Nephron (organoid): ENCODE data around the gene DLST.

Experiments used
- H3K27ac Mint-ChIP-seq, 3 experiments: 2 replicates each; pipeline ENCODE4 v1.8.0; 2020; ENCODE audit warnings: mixed read lengths in 3 of 3, mild to moderate bottlenecking in 2 of 3, moderate library complexity in 1 of 3
- H3K27me3 Mint-ChIP-seq: 2 replicates; pipeline ENCODE4 v1.8.0; 2021; ENCODE audit warnings: low read depth, mild to moderate bottlenecking, moderate library complexity, mixed read lengths
- H3K36me3 Mint-ChIP-seq: 2 replicates; pipeline ENCODE4 v1.8.0; 2020; ENCODE audit warnings: low read depth, mixed read lengths
- H3K4me1 Mint-ChIP-seq: 2 replicates; pipeline ENCODE4 v1.8.0; 2020; ENCODE audit warnings: mixed read lengths
- H3K4me3 Mint-ChIP-seq, 3 experiments: 2 replicates each; pipeline ENCODE4 v1.8.0; 2020; ENCODE audit warnings: mild to moderate bottlenecking in 3 of 3, mixed read lengths in 3 of 3, moderate library complexity in 2 of 3
- H3K9me3 Mint-ChIP-seq: 2 replicates; pipeline ENCODE4 v1.8.0; 2020; ENCODE audit warnings: mixed read lengths
- TF ChIP-seq, protein P1 (sequence below), 3 experiments: fragments of 200-600 bp; sonication (generic); IDR thresholded peaks; one replicate each; pipeline ENCODE4 v1.5.0; 2021; ENCODE audit warnings: antibody characterized with exemption in 3 of 3; ENCODE audit not compliant: unreplicated experiment in 3 of 3

The DLST gene

GRCh38 chr14:74868739-74869138, 13.0 kb upstream of the DLST start:
- TF ChIP-seq, protein P1, sequence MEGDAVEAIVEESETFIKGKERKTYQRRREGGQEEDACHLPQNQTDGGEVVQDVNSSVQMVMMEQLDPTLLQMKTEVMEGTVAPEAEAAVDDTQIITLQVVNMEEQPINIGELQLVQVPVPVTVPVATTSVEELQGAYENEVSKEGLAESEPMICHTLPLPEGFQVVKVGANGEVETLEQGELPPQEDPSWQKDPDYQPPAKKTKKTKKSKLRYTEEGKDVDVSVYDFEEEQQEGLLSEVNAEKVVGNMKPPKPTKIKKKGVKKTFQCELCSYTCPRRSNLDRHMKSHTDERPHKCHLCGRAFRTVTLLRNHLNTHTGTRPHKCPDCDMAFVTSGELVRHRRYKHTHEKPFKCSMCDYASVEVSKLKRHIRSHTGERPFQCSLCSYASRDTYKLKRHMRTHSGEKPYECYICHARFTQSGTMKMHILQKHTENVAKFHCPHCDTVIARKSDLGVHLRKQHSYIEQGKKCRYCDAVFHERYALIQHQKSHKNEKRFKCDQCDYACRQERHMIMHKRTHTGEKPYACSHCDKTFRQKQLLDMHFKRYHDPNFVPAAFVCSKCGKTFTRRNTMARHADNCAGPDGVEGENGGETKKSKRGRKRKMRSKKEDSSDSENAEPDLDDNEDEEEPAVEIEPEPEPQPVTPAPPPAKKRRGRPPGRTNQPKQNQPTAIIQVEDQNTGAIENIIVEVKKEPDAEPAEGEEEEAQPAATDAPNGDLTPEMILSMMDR (IDR thresholded peaks at IDR 0.05; ENCODE audit: unreplicated experiment in 3 of 3), result no peak
- no peaks in the 10 kb centered on the region for H3K4me1 Mint-ChIP-seq
- H3K9me3 Mint-ChIP-seq, result no peaks in the 10 kb centered on the region
- H3K27me3 Mint-ChIP-seq, result peaks cover 4% of the 10 kb centered on the region
- H3K27ac Mint-ChIP-seq, result no peak overlapping the region
- H3K36me3 Mint-ChIP-seq, result no peaks in the 10 kb centered on the region
- no peak overlapping the region for H3K4me3 Mint-ChIP-seq

DNA sequence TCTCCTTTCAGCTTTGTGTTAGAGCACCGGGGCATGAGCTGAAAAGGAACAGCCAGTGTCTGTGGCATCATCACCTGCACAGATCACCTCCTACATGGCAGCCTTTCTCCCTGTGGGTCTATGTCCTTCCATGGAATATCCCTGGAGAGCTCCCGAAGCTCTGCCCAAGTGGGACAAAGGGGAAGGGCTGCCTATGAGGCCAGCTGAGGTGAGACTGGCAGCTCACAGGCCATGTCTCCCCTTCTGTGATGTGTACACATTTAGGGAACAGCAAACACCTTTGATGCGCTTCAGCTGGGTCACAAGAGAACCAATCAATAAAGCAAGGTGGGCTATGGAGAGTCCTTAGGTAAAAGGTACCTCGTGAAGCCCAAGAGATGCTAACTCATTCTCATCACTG, 9.9 kb upstream of the DLST start:
- no peaks in the 10 kb centered on the region for H3K9me3 Mint-ChIP-seq

GRCh38 chr14:74875204-74875603, 6.5 kb upstream of the DLST start:
- no peaks in the 10 kb centered on the region for H3K36me3 Mint-ChIP-seq
- no peak overlapping the region for H3K4me3 Mint-ChIP-seq
- no peaks in the 10 kb centered on the region for H3K9me3 Mint-ChIP-seq
- peaks cover 8% of the 10 kb centered on the region for H3K4me1 Mint-ChIP-seq
- TF ChIP-seq, protein P1 (IDR thresholded peaks at IDR 0.05; ENCODE audit: unreplicated experiment in 3 of 3), result no peak
- H3K27ac Mint-ChIP-seq, result no peak overlapping the region
- H3K27me3 Mint-ChIP-seq, result no peaks in the 10 kb centered on the region

More for the DNA sequence above, 9.9 kb upstream of the DLST start:
- no peaks in the 10 kb centered on the region for H3K36me3 Mint-ChIP-seq
- H3K27me3 Mint-ChIP-seq, result no peaks in the 10 kb centered on the region
- no peaks in the 10 kb centered on the region for H3K4me1 Mint-ChIP-seq
- no peak overlapping the region for H3K4me3 Mint-ChIP-seq
- H3K27ac Mint-ChIP-seq, result no peak overlapping the region
- TF ChIP-seq, protein P1 (IDR thresholded peaks at IDR 0.05; ENCODE audit: unreplicated experiment in 3 of 3), result no peak

- Mint-ChIP-seq H3K9me3 (no peaks in the 10 kb centered on the region), H3K4me1 (peaks cover 13% of the 10 kb centered on the region), H3K36me3 (no peaks in the 10 kb centered on the region), H3K4me3 (no peak within 1 kb of the TSS), H3K27ac (no peak within 1 kb of the TSS), H3K27me3 (no peaks in the 10 kb centered on the region)
- TF ChIP-seq, protein P1 (IDR thresholded peaks at IDR 0.05; ENCODE audit: unreplicated experiment in 3 of 3), result no peak
Observed at GRCh38 chr14:74875941-74876913, 5.5 kb upstream of the DLST start, which contains the start of gene PROX2. PROX2 (minus strand) TSS chr14:74876145; CDS start chr14:74863834, 12,311 bp downstream.

DNA sequence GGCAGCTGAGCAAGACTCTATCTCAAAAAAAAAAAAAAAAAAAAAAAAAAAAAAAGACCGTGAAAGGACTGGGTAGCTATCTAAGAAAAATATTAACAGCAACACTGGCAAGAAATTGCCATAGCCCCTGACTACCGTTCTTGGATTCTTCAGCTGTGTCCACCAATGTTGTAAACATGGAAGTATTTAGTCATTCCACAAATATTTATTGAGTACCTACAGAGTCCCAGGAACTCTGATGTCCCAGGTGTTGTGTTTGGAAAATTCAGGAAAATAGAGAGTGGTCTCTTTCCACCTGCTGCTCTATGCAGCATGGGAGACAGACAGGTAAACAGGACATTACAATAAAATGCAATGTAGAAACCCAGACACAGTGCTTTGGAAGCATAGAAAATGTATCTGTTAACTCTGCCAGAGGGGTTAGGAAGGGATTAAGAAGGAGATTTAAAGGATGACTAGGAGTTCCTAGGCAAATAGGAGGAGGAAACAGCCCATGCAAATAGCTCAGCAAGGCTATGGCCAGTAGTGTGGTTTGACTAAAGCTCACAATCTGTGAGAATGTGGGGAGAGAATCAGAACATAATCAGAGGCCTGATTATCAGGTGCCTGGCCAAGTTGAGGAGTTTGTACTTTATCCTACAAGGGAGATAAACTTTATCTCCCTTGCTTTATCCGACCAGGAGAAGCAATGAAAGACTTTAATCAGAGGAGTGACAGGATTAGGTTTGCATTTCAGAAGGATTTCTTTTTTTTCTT, 2.1 kb upstream of the DLST start:
- Mint-ChIP-seq H3K4me3 (peak overlapping the region; percentile 61 to 84 (median 74)), H3K27ac (peak overlapping the region; percentile 69 to 85 (median 70)), H3K27me3 (no peaks in the 10 kb centered on the region), H3K9me3 (no peaks in the 10 kb centered on the region), H3K4me1 (peaks cover 39% of the 10 kb centered on the region), H3K36me3 (peaks cover 6% of the 10 kb centered on the region)
- TF ChIP-seq, protein P1 (IDR thresholded peaks at IDR 0.05; ENCODE audit: unreplicated experiment in 3 of 3), result no peak
